Stimulated activated CD4-positive, alpha-beta T cell treated with anti-CD3 and anti-CD28 coated beads, Interleukin-2, amount 100 ng/mL, for 4 hours (primary cell): ENCODE measurements around the gene KRTAP5-3.

Experiments
- DNase-seq: peaks from one replicate; pipeline ENCODE4 v3.0.0-alpha.2; 2020; ENCODE audit warnings: low read depth

The KRTAP5-3 gene

GRCh38 chr11:1564535-1565172 lies 43.6 kb downstream of the KRTAP5-3 start:
- DNase-seq, result no peak

GRCh38 chr11:1563697-1564534 lies 44.3 kb downstream of the KRTAP5-3 start:
- no peak for DNase-seq

GRCh38 chr11:1563149-1563638 lies 45.1 kb downstream of the KRTAP5-3 start:
- no peak for DNase-seq

- DNase-seq, result no peak
Observed at GRCh38 chr11:1562469-1563148, 45.7 kb downstream of the KRTAP5-3 start.

GRCh38 chr11:1561955-1562354 lies 46.3 kb downstream of the KRTAP5-3 start:
- no peak for DNase-seq

- DNase-seq, result no peak
Observed at GRCh38 chr11:1561266-1561665, 47.0 kb downstream of the KRTAP5-3 start.

GRCh38 chr11:1560649-1561251 lies 47.5 kb downstream of the KRTAP5-3 start:
- no peak for DNase-seq

- DNase-seq, result no peak
Observed at GRCh38 chr11:1560002-1560648, 48.1 kb downstream of the KRTAP5-3 start.

- DNase-seq, result no peak
Observed at GRCh38 chr11:1559111-1559951, 48.9 kb downstream of the KRTAP5-3 start.

- DNase-seq, result no peak
Observed at GRCh38 chr11:1558775-1559110, 49.5 kb downstream of the KRTAP5-3 start.

GRCh38 chr11:1557904-1558774 lies 50.1 kb downstream of the KRTAP5-3 start:
- DNase-seq, result no peak
